Femur (tissue), 1 donor: ENCODE measurements around the gene WDR77.

Experiments used
- DNase-seq: peaks from one replicate; pipeline ENCODE4 v3.0.0-alpha.2; 2017

Gene WDR77

DNA sequence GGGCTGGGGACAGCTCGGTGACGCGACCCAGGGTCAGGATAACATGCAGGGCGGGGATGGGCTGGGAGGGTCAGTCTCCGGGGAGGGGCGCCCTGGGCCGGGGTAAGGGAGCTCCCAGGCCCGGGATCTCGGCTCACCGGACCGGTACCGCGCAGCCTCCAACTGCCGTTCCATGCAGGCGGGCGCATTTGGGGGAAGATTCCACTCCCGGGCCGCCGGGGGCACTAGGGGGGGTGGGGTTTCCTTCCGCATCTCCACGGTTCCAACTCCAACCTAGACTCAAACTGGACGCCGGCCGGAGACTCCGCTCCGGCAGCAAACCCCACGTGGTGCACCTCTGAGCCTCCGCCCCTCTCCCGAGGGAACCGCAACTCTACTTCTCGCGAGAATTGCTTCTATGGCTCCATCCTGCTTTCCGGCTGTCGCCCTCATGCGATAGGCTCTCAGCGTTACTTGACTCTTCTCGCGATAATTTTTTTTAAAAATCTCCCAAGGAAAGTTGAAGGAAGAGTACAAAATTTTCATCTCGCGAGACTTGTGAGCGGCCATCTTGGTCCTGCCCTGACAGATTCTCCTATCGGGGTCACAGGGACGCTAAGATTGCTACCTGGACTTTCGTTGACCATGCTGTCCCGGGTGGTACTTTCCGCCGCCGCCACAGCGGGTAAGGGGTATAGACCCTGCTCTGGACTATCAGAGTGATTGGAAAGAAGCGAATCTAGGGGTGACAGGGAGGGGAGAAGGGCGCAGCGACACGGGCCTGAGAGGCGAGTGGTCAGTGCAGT lies at the start of gene WDR77, which contains the start of gene ATP5PB:
Gene WDR77, minus strand, starts transcription at position 339 of the 785 bp plus-strand sequence. Its CDS starts 87 bp downstream, at position 252.
Gene ATP5PB, plus strand, starts transcription at position 547 of the 785 bp plus-strand sequence. Its CDS starts 78 bp downstream, at position 625.
- DNase-seq, result peak; percentile 98

- DNase-seq, result no peak
Observed at GRCh38 chr1:111497592-111497991, 48.5 kb upstream of the WDR77 start.

DNA sequence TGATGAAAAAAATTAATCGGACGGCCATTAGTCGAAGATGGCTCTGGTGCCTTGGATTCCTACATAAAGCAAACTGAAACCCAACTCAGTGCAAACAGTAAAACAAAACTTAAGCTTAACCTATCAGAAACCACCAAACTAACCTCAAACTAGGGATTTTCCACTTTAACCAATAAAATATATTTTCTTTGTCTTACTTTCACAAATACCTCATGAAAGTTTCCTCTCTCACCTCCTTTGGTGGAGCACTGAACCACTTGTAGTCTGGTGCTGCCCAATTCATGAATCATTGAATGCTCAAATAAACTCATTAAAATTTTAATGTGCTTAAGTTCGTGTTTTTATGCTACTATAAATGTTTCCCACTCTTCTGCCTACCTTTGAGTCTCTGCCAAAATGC lies 47.3 kb upstream of the WDR77 start:
- no peak for DNase-seq

DNA sequence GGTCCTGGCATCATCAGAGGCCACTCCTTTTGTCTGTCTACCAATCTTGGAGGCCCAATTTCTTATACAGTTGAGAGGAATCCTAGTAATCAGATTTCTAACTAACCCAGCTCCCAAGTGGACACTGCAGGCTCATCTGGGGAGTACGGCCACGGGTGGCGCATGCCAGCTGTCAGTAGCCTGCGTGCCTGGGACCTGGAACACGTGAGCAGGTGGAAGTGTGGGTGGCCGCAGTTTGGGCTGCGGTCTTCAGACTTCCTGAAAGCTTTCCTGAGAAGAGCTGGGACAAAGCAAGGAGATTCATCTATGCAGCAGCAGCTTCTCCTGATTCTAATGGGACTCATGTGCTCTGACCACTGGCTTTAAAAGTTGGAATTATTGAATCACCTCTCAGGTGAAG lies 42.0 kb upstream of the WDR77 start:
- no peak for DNase-seq

- DNase-seq, result no peak
Observed at GRCh38 chr1:111490220-111490619, 41.2 kb upstream of the WDR77 start.

GRCh38 chr1:111489604-111490003 lies 40.5 kb upstream of the WDR77 start:
- no peak for DNase-seq

DNA sequence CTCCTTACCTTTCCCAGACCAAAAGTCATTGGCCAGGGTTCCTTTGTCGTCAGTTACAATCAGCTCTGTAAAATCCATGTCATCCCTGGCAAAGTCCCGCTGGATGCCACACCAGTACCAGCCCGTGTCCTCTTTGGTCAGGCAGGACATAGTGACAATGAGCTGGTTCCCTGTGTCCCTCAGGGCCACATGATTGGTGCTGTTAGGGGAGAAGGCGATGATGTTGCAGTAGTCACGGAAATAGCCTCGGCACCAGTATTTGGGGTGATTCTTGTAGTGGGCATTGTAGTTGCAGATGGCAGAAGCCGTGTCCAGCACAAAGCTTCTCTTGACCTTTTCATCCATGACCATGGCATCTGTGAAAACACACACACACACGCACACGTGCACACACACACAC lies 39.6 kb upstream of the WDR77 start:
- no peak for DNase-seq

GRCh38 chr1:111487133-111487532 lies 38.1 kb upstream of the WDR77 start:
- no peak for DNase-seq

DNA sequence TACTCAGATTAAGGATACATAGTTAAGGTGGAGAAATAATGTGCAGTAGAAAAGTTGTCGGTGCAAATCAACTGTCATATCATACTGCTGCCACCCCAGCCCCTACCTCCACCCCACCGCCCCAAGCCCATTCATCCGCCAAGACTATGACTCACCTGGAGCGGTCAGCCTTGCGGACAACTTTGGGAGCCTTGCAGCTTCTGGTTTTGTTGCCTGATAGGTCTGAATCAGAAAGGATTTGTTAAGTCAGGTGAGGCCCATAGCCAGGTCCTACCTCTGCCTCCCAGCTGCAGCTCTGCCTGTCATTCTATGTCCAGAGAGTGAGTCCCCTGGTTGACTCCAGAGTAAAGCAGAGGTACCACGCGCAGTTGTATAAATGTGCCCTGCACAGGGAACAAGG lies 37.4 kb upstream of the WDR77 start:
- no peak for DNase-seq

DNA sequence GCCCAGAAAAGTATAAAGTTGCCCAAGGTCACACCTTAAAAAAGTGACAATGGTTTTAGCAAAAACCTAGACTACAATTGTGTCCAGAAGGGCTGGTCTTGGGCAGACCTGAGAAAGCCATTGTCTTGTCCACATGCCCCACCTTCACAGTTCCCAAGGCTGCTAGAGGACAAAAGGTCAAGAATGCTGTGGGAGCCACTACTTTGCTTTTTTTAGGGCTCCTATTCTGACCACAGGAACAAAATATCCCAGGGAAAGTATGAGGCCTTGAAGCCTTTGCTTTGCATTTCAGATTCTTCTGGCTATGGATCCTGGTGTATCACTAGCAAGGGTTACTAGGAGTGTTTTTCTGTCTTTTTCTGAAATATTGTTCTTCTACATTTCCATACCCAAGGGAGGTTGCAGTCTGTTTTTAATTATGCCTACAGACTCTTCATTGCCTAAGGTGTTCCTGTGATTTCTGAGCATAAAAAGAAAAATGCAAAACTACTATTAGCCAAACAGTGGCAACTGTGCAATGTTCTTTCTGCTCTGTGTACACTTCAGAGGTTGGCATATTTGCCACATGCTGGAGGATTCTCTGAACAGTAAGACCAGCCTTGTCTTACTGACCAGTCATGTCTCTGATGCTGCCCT lies 35.5 kb upstream of the WDR77 start:
- no peak for DNase-seq

DNA sequence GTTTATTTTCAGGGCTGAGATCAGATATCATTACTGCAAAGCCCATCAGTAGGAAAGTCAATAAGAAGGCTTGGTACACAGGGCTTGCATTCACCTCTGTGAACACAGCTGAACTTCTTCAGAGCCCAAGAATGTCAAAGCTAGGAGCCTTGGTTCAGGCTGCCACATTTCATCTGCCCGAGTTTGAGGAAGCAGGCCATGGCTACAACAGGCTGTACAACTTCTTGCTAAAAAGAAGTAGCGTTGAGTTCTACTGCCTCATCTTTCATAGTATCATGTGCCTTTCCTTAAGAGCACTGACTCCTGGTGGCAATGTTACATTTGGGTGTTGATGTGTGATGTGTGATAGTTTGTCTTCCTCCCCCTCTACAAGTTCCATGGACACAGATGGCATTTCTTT lies 34.8 kb upstream of the WDR77 start:
- DNase-seq, result no peak

DNA sequence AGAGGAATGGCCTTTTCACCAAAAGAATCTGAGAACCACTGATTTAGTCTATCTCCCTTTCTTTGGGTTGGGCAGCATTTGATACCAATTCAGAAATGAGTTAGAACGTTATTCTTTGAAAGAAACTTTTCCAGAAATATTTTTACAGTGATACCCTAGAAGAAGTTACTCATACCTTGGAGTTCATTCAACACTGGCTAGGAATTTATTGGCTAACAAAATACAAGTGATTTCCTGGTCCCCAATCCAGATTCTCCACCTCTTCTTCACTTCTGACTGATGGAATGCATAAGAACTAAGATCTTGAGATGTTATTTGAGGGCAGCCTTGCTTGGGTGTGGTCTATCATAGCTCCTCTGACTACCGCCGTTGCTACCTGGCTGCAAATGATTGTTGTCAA lies 34.1 kb upstream of the WDR77 start:
- DNase-seq, result no peak

- peak; percentile 85 for DNase-seq
Observed at GRCh38 chr1:111481387-111482221, 32.5 kb upstream of the WDR77 start.

- DNase-seq, result no peak
Observed at GRCh38 chr1:111480674-111481073, 31.6 kb upstream of the WDR77 start.

DNA sequence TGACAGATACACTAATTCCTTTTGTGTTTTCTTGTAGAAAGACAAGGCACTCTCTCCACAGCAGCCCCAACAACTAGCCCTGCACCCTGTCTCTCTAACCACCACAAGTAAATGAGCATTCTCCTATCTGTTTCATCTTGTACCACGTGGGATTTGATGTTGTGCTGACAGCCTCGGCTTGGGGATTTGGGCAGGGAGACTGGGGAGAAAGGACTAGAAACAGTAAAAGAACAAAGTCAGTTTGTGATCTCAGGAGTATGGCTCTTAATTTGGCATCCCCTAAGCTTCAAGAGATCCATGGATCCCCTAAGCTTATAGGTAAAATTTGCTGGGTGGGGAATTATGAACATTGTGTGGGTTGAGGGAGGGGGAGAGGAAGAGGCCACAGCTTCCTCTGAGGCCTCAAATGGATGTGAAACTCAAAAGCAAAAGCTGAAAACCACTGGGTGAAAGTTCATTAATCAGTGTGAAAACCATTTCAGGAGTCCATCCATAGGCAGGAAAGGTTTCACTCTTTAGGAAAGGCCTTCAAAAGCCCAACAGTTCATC lies 27.8 kb upstream of the WDR77 start:
- no peak for DNase-seq

GRCh38 chr1:111476214-111476613 lies 27.2 kb upstream of the WDR77 start:
- DNase-seq, result no peak

- DNase-seq, result no peak
Observed at GRCh38 chr1:111475701-111476100, 26.6 kb upstream of the WDR77 start.

DNA sequence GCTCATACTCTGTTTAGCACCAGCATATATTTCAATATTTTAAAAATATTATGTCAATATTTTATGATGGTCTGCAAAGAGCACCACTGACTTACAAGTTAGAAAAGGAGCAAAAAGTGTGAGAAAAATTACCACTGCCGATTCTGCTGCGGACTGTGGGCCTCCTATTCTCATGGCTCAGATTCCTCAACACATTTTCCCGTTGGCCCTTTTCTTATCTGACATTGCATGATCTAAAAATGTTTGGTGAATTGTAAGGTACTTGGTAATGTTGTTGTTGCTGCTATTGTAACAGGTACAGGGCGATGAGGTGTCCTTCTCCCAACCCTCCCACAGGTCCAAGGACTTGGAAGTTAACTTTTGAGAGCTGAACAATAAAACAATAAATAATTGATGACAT lies 25.5 kb upstream of the WDR77 start:
- DNase-seq, result no peak

- DNase-seq, result no peak
Observed at GRCh38 chr1:111474106-111474505, 25.1 kb upstream of the WDR77 start.

DNA sequence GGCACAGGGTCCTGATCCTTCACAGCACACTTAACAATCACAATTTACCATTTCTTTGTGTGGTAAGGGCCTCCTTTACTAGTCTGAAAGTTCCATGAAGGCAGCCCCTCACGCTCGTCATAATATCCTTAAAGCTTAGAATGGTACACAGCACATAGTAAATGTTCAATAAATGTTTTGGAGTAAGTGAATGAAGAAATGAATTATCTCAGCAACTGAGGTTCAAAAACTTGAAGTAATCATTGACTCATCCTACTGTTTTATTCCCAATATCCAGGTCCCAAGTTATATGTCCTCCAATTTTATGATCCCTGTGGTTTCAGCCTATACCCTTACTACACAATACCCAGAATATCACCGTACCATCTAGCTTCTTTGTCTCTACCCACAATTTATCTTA lies 22.5 kb upstream of the WDR77 start:
- DNase-seq, result no peak

DNA sequence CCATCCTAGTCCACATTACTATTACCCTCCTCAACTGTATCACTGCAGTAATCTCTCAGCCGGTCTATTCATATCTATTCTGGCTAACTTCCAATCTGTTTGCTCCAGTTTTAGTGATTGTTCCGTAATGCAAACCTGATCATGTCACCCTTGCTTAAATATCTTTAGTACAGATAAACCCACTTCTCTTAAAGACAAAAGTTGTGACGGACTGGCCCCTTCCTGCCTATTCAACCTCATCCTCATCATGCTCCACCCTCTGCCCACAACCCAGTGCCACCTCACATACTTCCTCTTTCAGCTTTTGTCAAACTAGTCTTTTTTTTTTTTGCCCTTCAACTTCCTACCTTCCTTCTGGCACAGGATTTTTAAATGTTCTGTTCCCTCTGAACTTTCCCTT lies 22.0 kb upstream of the WDR77 start:
- DNase-seq, result peak; percentile 58

DNA sequence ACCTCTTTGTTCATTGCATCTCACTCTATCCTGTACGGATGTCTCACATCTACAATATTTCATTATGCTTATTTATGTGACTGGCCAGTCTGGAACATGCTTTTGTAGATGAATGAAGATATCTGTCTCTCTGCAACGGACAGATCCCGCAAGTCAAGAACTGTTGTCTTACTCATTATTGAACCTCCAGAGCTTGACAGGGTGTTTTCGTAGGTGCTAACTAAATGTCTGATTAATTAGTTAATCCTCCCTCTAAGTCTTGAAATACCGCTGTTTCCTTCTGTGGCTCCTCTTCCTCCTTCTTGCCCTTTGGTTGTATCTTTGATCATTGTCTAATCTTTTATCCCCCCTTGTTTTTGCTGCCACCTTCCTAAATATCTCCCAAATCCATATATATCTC lies 21.5 kb upstream of the WDR77 start:
- no peak for DNase-seq

DNA sequence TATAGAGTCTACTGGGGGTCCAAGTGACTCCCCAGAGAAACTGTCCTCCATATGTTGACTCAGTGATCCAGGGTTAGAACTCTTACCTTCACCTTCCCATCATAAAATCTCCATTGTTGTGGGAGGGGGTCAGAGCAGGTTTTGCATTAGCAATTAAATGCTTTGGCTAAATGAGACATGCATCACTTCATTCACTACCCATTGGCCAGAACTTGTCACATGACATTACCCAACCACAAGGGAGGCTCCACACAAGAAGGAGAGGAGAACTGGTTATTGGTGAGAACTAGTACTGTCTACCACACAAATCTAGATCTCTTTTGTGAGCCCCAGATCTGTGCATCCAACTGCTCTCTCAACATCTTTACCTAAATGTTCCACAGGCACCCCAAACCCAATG lies 20.5 kb upstream of the WDR77 start:
- no peak for DNase-seq
